H1 (cell line): ENCODE measurements around the gene CELF2. TPM values are rescaled to one million over a fixed set of nuclear protein-coding genes. Genes with fewer than 3 reads are reported as not detected.

Source experiments
- RAD21 ChIP-seq, 2 experiments: IDR thresholded peaks in 1 of 2; conservative IDR thresholded peaks in 1 of 2; 2 replicates each; pipeline ENCODE4 v1.6.1; 2011; ENCODE audit warnings: low read depth in 2 of 2, low read length in 2 of 2, improper control_type of control experiment in 1 of 2, inconsistent platforms in 1 of 2, mild to moderate bottlenecking in 1 of 2, moderate library complexity in 1 of 2
- polyA plus RNA-seq, 7 experiments: library from polyadenylated mRNA; depleted of rRNA in 3 of 7; stranded (reverse) in 5 of 7; unstranded in 2 of 7; fragments of >200 nt in 5 of 7; fragments of 200-250 nt in 2 of 7; gene quantifications; 1 replicate in 5 of 7; 2 replicates in 1 of 7; 4 replicates in 1 of 7; pipeline versions ENCODE4 v1.2.1 to v1.2.3, GENCODE V29; 2011 to 2013; ENCODE audit warnings: missing spikeins in 2 of 7, mixed read lengths in 2 of 7
- total RNA-seq: library from RNA; stranded (reverse); fragmentation: NEBNext Ultra II Directional; extraction: Animal tissue kit (Norgen Biotek cat#: 25700); gene quantifications from 2 replicates; pipeline ENCODE4 v1.2.1, GENCODE V29; 2021

CELF2 gene
- total and polyA plus RNA-seq, 2 of the 8 experiments (the other 6 are each of a cell fraction or from before 2014, with no cell fraction given): 18.3 to 22.7 TPM

DNA sequence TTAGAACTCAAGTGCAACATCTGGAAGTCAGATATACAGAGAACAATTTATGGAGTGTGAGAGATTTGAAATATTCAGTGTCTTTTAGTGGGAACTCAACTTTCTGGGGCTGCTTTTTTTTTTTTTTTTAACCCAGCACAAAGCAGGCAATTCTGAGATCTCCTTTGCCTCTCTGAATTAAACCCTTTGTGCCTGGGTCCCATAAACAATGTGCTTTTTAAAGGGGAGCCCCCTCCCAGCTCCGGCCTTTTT is 146.8 kb downstream of the CELF2 start (continued):
- no peak for TF ChIP-seq RAD21 (IDR thresholded peaks at IDR 0.05 in 1 of 2, conservative IDR thresholded peaks at IDR 0.05 in 1 of 2; ENCODE audit: low read depth in 2 of 2, low read length in 2 of 2)
